SK-N-SH treated with all-trans-retinoic acid at 6 μM for 48 hours (cell line): Measurements from ENCODE around the gene PPL.

Experiments
- ATAC-seq: fragments of 200-7000 bp; cut with Tn5 transposase; 3 replicates; pipeline ENCODE4 v1.9.1; 2020; ENCODE audit warnings: mild to moderate bottlenecking, moderate library complexity
- ARNTL ChIP-seq: fragments of 450-650 bp; formaldehyde crosslinking; IDR thresholded peaks from 2 replicates; pipeline ENCODE4 v1.5.0; 2020; ENCODE audit warnings: low read depth, mild to moderate bottlenecking, moderate library complexity, borderline replicate concordance
- BACH2 ChIP-seq: fragments of 250-450 bp; sonication (Bioruptor Pico); IDR thresholded peaks from 2 replicates; pipeline ENCODE4 v1.9.0; 2021; ENCODE audit warnings: mild to moderate bottlenecking, borderline replicate concordance
- CSDC2 ChIP-seq: fragments of 250-450 bp; sonication (Bioruptor Pico); IDR thresholded peaks from 2 replicates; pipeline ENCODE4 v1.5.0; 2020; ENCODE audit warnings: mild to moderate bottlenecking, moderate library complexity
- CSRNP3 ChIP-seq: fragments of 250-450 bp; sonication (Bioruptor Pico); IDR thresholded peaks from 2 replicates; pipeline ENCODE4 v1.5.1; 2021; ENCODE audit warnings: mild to moderate bottlenecking, moderate library complexity
- ESRRG ChIP-seq: fragments of 250-450 bp; sonication (Bioruptor Pico); IDR thresholded peaks from 2 replicates; pipeline ENCODE4 v1.6.1; 2021; ENCODE audit warnings: mild to moderate bottlenecking
- GLIS3 ChIP-seq: fragments of 250-450 bp; sonication (Bioruptor Pico); IDR thresholded peaks from 2 replicates; pipeline ENCODE4 v1.5.0; 2020; ENCODE audit warnings: mild to moderate bottlenecking, moderate library complexity
- PPARA ChIP-seq: fragments of 250-450 bp; sonication (Bioruptor Pico); IDR thresholded peaks from 2 replicates; pipeline ENCODE4 v1.5.0; 2020; ENCODE audit warnings: mild to moderate bottlenecking, borderline replicate concordance
- RARB ChIP-seq: fragments of 250-450 bp; sonication (Bioruptor Pico); IDR thresholded peaks from 2 replicates; pipeline ENCODE4 v1.8.0; 2021; ENCODE audit warnings: mild to moderate bottlenecking, moderate library complexity
- SNAI2 ChIP-seq: fragments of 250-450 bp; sonication (Bioruptor Pico); IDR thresholded peaks from 2 replicates; pipeline ENCODE4 v1.5.0; 2020; ENCODE audit warnings: mild to moderate bottlenecking, moderate library complexity
- TCF4 ChIP-seq: fragments of 250-450 bp; sonication (Bioruptor Pico); IDR thresholded peaks from 2 replicates; pipeline ENCODE4 v1.8.0; 2021; ENCODE audit warnings: mild to moderate bottlenecking, moderate library complexity, borderline replicate concordance
- TSHZ2 ChIP-seq: fragments of 250-450 bp; sonication (Bioruptor Pico); IDR thresholded peaks from 2 replicates; pipeline ENCODE4 v1.5.0; 2020; ENCODE audit warnings: mild to moderate bottlenecking, moderate library complexity
- ZC3H10 ChIP-seq: fragments of 250-450 bp; sonication (Bioruptor Pico); IDR thresholded peaks from 2 replicates; pipeline ENCODE4 v1.5.1; 2021; ENCODE audit warnings: mild to moderate bottlenecking, moderate library complexity
- ZFP3 ChIP-seq: fragments of 250-450 bp; sonication (Bioruptor Pico); IDR thresholded peaks from 2 replicates; pipeline ENCODE4 v1.5.0; 2020; ENCODE audit warnings: mild to moderate bottlenecking, moderate library complexity
- ZFP30 ChIP-seq: fragments of 450-650 bp; formaldehyde crosslinking; IDR thresholded peaks from 2 replicates; pipeline ENCODE4 v1.5.0; 2022; ENCODE audit warnings: mild to moderate bottlenecking, moderate library complexity
- ZNF70 ChIP-seq: fragments of 450-650 bp; formaldehyde crosslinking; IDR thresholded peaks from 2 replicates; pipeline ENCODE4 v1.5.0; 2020; ENCODE audit warnings: mild to moderate bottlenecking, moderate library complexity
- TF ChIP-seq, protein P1 (sequence below): fragments of 250-450 bp; sonication (Bioruptor Pico); IDR thresholded peaks from 2 replicates; pipeline ENCODE4 v1.8.0; 2020; ENCODE audit warnings: mild to moderate bottlenecking, moderate library complexity, borderline replicate concordance
- TF ChIP-seq, protein P2 (sequence below): fragments of 250-450 bp; sonication (Bioruptor Pico); IDR thresholded peaks from 2 replicates; pipeline ENCODE4 v1.8.0; 2021; ENCODE audit warnings: low read depth, mild to moderate bottlenecking, moderate library complexity, borderline replicate concordance

Gene PPL

GRCh38 chr16:4894276-4895150 is 42.4 kb downstream of the PPL start:
- peak; percentile 41 for ATAC-seq
- TF ChIP-seq ZFP3 (no peak), ESRRG (CRISPR knock-in tag) (no peak), PPARA (CRISPR knock-in tag) (no peak), RARB (CRISPR knock-in tag) (no peak), CSDC2 (no peak), TCF4 (CRISPR knock-in tag) (no peak), CSRNP3 (CRISPR knock-in tag) (no peak), GLIS3 (no peak), ZC3H10 (CRISPR knock-in tag) (no peak), TSHZ2 (CRISPR knock-in tag) (no peak), SNAI2 (CRISPR knock-in tag) (no peak), ZFP30 (CRISPR knock-in tag) (no peak), ZNF70 (CRISPR knock-in tag) (no peak)
- TF ChIP-seq, protein P1, sequence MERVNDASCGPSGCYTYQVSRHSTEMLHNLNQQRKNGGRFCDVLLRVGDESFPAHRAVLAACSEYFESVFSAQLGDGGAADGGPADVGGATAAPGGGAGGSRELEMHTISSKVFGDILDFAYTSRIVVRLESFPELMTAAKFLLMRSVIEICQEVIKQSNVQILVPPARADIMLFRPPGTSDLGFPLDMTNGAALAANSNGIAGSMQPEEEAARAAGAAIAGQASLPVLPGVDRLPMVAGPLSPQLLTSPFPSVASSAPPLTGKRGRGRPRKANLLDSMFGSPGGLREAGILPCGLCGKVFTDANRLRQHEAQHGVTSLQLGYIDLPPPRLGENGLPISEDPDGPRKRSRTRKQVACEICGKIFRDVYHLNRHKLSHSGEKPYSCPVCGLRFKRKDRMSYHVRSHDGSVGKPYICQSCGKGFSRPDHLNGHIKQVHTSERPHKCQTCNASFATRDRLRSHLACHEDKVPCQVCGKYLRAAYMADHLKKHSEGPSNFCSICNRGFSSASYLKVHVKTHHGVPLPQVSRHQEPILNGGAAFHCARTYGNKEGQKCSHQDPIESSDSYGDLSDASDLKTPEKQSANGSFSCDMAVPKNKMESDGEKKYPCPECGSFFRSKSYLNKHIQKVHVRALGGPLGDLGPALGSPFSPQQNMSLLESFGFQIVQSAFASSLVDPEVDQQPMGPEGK (CRISPR knock-in tag), result no peak
- TF ChIP-seq, protein P2, sequence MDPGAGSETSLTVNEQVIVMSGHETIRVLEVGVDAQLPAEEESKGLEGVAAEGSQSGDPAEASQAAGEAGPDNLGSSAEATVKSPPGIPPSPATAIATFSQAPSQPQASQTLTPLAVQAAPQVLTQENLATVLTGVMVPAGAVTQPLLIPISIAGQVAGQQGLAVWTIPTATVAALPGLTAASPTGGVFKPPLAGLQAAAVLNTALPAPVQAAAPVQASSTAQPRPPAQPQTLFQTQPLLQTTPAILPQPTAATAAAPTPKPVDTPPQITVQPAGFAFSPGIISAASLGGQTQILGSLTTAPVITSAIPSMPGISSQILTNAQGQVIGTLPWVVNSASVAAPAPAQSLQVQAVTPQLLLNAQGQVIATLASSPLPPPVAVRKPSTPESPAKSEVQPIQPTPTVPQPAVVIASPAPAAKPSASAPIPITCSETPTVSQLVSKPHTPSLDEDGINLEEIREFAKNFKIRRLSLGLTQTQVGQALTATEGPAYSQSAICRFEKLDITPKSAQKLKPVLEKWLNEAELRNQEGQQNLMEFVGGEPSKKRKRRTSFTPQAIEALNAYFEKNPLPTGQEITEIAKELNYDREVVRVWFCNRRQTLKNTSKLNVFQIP, result no peak

DNA sequence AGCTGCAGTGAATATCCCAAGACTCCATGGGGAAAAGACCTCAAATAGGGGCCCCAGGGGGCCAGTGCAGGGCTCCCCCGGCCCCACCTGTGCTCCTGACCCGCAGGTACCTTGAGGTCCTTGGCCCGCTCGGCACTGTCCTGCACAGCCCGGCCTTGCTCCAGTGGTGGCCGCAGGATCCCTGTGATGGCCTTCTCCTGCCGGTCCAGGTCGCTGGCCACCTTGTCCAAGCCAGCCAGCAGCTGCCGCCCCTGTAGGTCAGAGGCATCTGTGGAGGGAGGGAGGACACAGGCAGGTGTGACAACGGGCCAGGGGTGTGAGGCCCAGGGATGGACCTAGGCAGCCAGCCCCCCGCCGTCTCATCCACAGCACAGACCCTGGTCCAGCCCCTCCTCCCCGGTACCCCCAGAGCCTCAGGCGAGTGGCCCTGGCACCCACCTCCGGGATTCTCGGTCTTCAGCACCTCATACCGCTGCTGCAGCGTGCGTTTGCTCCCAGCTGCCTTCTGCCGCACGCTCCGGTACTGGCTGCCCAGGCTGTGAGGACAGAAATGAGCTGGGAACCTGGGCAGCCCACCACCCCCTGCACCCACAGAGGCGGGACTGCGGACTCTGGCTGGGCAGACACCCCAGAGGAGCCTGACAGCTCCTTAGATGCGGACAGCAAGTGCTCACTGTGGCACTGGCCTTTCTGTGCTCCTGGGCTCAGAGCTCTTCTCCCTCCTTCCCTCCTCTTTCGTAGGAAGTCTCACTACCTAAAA is 43.7 kb downstream of the PPL start:
- TF ChIP-seq ARNTL (CRISPR knock-in tag) (no peak), GLIS3 (no peak), RARB (CRISPR knock-in tag) (no peak), CSRNP3 (CRISPR knock-in tag) (no peak), BACH2 (no peak), ZC3H10 (CRISPR knock-in tag) (no peak), ZFP30 (CRISPR knock-in tag) (no peak), ESRRG (CRISPR knock-in tag) (no peak)
- TF ChIP-seq, protein P1 (CRISPR knock-in tag), result no peak
- no peak for ATAC-seq
